Measurements from ENCODE around the gene RHOBTB1. TPM values are rescaled to one million over a fixed set of nuclear protein-coding genes. Genes with fewer than 3 reads are reported as not detected.

RHOBTB1 gene
- total and polyA plus RNA-seq, 2 experiments from 2014 or later, result 18.4 to 40.8 TPM

DNA sequence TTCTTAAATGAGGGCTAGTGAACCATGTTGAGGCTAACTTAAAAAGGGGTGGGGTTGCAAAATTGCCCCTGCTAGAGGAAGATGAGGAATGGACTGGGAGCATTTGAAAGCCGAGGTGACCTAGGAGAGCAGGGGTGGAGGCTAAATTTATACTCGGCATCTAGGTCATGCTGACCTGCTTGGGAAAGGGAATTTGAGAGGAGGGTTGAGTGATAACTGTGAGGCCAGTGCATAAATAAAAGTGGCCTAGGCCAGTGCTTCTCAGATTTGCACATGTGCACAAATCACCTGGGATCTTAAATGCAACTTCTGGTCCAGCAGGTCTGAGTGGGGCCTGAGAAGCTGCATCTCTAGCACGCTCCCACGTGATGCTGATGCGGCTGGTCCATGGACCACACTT lies 95.3 kb downstream of the RHOBTB1 start:
- DNase-seq (ENCODE audit: low spot score), result no peak
- Histone ChIP-seq H3K9me3 (ENCODE audit: low read depth) (no peaks in the 10 kb centered on the region), H3K4me2 (no peak overlapping the region), H3K4me1 (ENCODE audit: insufficient read depth) (no peaks in the 10 kb centered on the region), H3K9me2 (replicated peaks; ENCODE audit: insufficient read depth) (no peaks in the 10 kb centered on the region), H2AFZ (no peak overlapping the region), H3K36me3 (replicated peaks; ENCODE audit: insufficient read depth, low read depth) (no peaks in the 10 kb centered on the region), H3K4me3 (no peak overlapping the region), H3K27ac (no peak overlapping the region), H4K20me1 (ENCODE audit: insufficient read depth, poor library complexity, severe bottlenecking) (no peaks in the 10 kb centered on the region), H3K79me2 (no peaks in the 10 kb centered on the region), H3K27me3 (no peaks in the 10 kb centered on the region)
- WGBS (ENCODE audit: low lambda C conversion rate, missing lambda C conversion rate), result 94% methylated on average over 5 of the region's 5 CpGs
- TF ChIP-seq, protein P1, sequence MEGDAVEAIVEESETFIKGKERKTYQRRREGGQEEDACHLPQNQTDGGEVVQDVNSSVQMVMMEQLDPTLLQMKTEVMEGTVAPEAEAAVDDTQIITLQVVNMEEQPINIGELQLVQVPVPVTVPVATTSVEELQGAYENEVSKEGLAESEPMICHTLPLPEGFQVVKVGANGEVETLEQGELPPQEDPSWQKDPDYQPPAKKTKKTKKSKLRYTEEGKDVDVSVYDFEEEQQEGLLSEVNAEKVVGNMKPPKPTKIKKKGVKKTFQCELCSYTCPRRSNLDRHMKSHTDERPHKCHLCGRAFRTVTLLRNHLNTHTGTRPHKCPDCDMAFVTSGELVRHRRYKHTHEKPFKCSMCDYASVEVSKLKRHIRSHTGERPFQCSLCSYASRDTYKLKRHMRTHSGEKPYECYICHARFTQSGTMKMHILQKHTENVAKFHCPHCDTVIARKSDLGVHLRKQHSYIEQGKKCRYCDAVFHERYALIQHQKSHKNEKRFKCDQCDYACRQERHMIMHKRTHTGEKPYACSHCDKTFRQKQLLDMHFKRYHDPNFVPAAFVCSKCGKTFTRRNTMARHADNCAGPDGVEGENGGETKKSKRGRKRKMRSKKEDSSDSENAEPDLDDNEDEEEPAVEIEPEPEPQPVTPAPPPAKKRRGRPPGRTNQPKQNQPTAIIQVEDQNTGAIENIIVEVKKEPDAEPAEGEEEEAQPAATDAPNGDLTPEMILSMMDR (IDR thresholded peaks at IDR 0.05; ENCODE audit: poor library complexity), result no peak
- TF ChIP-seq EZH2phosphoT487 (IDR thresholded peaks at IDR 0.05; ENCODE audit: low read depth, severe bottlenecking, unreplicated experiment) (no peak), EZH2 (IDR thresholded peaks at IDR 0.05; ENCODE audit: borderline replicate concordance) (no peak)

DNA sequence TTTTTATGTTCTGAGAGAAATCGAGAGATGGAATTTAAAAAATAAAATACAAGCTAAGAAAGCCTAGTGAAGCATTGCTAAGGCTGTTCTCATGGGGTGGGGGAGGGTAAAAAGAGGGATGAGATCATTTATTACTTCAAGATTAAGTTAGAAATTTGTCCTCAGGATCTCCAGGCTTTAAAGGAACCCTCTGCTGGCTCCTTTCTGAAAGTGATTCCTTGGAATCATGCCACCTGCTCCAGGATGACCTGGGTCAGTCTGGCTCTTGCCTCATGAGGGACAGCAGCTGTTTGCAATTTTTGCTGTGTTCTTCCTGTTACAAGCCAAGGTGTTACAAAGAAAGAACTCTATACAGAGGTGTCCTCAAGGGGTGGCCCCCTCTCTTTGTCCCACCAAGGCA lies 95.9 kb downstream of the RHOBTB1 start:
- TF ChIP-seq EZH2 (IDR thresholded peaks at IDR 0.05; ENCODE audit: borderline replicate concordance) (no peak), EZH2phosphoT487 (IDR thresholded peaks at IDR 0.05; ENCODE audit: low read depth, severe bottlenecking, unreplicated experiment) (no peak)
- TF ChIP-seq, protein P1 (IDR thresholded peaks at IDR 0.05; ENCODE audit: poor library complexity), result no peak
- Histone ChIP-seq H2AFZ (no peak overlapping the region), H3K79me2 (no peaks in the 10 kb centered on the region), H3K27ac (no peak overlapping the region), H3K27me3 (no peaks in the 10 kb centered on the region), H3K36me3 (replicated peaks; ENCODE audit: insufficient read depth, low read depth) (no peaks in the 10 kb centered on the region), H3K9me3 (ENCODE audit: low read depth) (no peaks in the 10 kb centered on the region), H3K4me3 (no peak overlapping the region), H3K9me2 (replicated peaks; ENCODE audit: insufficient read depth) (no peaks in the 10 kb centered on the region), H3K4me2 (no peak overlapping the region), H4K20me1 (ENCODE audit: insufficient read depth, poor library complexity, severe bottlenecking) (no peaks in the 10 kb centered on the region), H3K4me1 (ENCODE audit: insufficient read depth) (no peaks in the 10 kb centered on the region)
- DNase-seq (ENCODE audit: low spot score), result peak; percentile 34
- 100% methylated on average over 1 of the region's 1 CpG for WGBS (ENCODE audit: low lambda C conversion rate, missing lambda C conversion rate)

DNA sequence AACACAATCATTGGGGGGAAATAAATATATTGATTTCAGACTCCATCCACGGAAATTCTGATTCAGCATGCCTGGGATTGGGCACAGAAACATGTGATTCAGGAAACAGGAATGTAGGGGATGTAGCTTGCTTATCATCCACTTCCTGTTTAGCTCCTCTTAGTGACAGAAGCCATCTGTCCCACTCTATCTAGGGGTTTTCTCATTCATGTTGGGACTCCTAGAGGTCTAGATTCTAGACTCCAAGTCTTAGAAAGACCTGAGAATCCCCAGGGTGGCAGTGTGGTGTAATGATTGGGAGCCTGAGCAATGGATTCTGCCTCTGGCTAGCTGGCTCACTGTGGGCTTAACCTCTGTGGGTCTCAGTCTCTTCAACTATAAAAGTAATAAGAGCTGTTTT lies 97.8 kb downstream of the RHOBTB1 start:
- H3K36me3 ChIP-seq (replicated peaks; ENCODE audit: insufficient read depth, low read depth), result no peaks in the 10 kb centered on the region
- no peaks in the 10 kb centered on the region for H3K79me2 ChIP-seq
- H3K27me3 ChIP-seq, result no peaks in the 10 kb centered on the region
- TF ChIP-seq EZH2phosphoT487 (IDR thresholded peaks at IDR 0.05; ENCODE audit: low read depth, severe bottlenecking, unreplicated experiment) (no peak), EZH2 (IDR thresholded peaks at IDR 0.05; ENCODE audit: borderline replicate concordance) (no peak)
- TF ChIP-seq, protein P1 (IDR thresholded peaks at IDR 0.05; ENCODE audit: poor library complexity), result no peak
- H2AFZ ChIP-seq, result no peak overlapping the region
- H3K9me3 ChIP-seq (ENCODE audit: low read depth), result no peaks in the 10 kb centered on the region
- no peaks in the 10 kb centered on the region for H3K4me1 ChIP-seq (ENCODE audit: insufficient read depth)
- no peaks in the 10 kb centered on the region for H4K20me1 ChIP-seq (ENCODE audit: insufficient read depth, poor library complexity, severe bottlenecking)
- WGBS (ENCODE audit: low lambda C conversion rate, missing lambda C conversion rate), result 58% methylated on average over 1 of the region's 1 CpG
- no peak overlapping the region for H3K27ac ChIP-seq
- no peak overlapping the region for H3K4me2 ChIP-seq
- H3K9me2 ChIP-seq (replicated peaks; ENCODE audit: insufficient read depth), result no peaks in the 10 kb centered on the region
- H3K4me3 ChIP-seq, result no peak overlapping the region
- DNase-seq (ENCODE audit: low spot score), result no peak

GRCh38 chr10:60845038-60845437 lies 98.9 kb downstream of the RHOBTB1 start:
- WGBS (ENCODE audit: low lambda C conversion rate, missing lambda C conversion rate), result 100% methylated on average over 1 of the region's 1 CpG
- no peaks in the 10 kb centered on the region for H4K20me1 ChIP-seq (ENCODE audit: insufficient read depth, poor library complexity, severe bottlenecking)
- TF ChIP-seq, protein P1 (IDR thresholded peaks at IDR 0.05; ENCODE audit: poor library complexity), result no peak
- no peak for TF ChIP-seq EZH2phosphoT487 (IDR thresholded peaks at IDR 0.05; ENCODE audit: low read depth, severe bottlenecking, unreplicated experiment)
- no peak for TF ChIP-seq EZH2 (IDR thresholded peaks at IDR 0.05; ENCODE audit: borderline replicate concordance)
- no peak overlapping the region for H3K27ac ChIP-seq
- no peaks in the 10 kb centered on the region for H3K79me2 ChIP-seq
- no peak overlapping the region for H2AFZ ChIP-seq
- no peak overlapping the region for H3K4me3 ChIP-seq
- no peaks in the 10 kb centered on the region for H3K36me3 ChIP-seq (replicated peaks; ENCODE audit: insufficient read depth, low read depth)
- no peaks in the 10 kb centered on the region for H3K9me2 ChIP-seq (replicated peaks; ENCODE audit: insufficient read depth)
- no peaks in the 10 kb centered on the region for H3K9me3 ChIP-seq (ENCODE audit: low read depth)
- DNase-seq (ENCODE audit: low spot score), result no peak
- no peak overlapping the region for H3K4me2 ChIP-seq
- H3K27me3 ChIP-seq, result no peaks in the 10 kb centered on the region
- H3K4me1 ChIP-seq (ENCODE audit: insufficient read depth), result no peaks in the 10 kb centered on the region
